Dermis blood vessel endothelial cell (primary cell): ENCODE results near the gene NRXN2. TPM values are rescaled to one million over a fixed set of nuclear protein-coding genes. Genes with fewer than 3 reads are reported as not detected.
"Not testable (repeated sequence)": the region's sequence is repeated elsewhere in the genome, so short reads cannot be mapped to it uniquely, and the experiment has no call there.

Experiments
- DNase-seq: peaks from one replicate; pipeline ENCODE4 v3.0.0; 2010
- total RNA-seq: library from RNA; depleted of rRNA; stranded (reverse); fragments of >200 nt; gene quantifications from 2 replicates; pipeline ENCODE4 v1.2.3, GENCODE V29; 2014

Gene NRXN2
- total RNA-seq, 1 donor from 2014 or later: not detected

DNA sequence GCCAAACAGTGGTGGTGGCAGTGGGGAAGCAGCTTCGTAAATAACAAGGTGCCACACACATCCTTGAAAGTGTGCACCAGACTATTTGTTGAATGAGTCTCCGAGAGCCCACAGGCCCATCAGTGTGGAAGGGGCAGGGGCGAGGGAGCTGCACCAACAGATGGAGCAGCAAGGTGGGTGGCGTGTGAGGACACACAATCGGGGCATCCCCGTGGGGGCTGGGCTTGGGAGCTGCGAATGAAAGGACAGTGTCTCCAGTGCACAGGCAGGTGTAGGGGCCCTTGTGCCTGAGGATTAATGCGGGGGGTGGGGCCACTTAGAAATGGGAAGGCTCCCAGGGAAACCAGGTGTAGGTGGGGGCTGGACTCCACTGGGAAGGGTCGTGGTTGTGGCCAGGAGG lies 2.8 kb downstream of the NRXN2 start:
- no peak for DNase-seq

DNA sequence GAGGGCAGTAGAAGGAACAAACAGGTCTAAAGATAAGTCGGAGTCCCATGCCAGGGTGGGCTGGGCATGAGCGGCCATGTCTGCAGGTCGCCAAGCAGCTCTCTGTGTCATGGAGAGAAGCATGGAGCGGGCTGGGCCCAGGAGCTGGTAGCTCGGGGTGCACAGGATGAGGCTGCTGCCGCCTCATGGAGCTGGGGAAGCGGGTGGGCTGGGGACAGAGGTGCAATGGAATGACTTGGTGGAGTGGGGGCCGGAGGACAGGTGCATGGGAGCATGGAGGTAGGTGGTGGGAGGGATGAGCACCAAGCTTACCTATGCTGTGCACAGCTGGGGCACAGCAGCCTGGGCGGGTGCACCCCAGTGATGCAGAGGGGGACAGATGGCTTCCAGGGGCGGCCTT lies 3.6 kb downstream of the NRXN2 start:
- DNase-seq: no peak

DNA sequence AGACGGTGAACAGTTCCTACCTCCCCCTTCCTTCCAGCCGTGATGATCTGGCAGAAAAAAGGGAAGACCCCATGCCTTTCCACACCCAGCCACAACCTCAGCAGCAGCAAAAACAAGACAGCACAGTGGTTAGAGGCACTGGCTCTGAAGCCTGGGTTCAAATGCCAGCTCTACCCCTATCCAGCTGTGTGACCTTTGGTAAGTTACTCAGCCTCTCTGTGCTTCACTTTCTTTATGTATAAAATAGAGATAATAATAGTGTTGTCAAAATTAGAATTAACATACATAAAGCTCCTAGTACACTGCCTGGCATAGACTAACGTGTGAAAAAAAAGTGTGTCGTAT lies 4.2 kb downstream of the NRXN2 start:
- DNase-seq: no peak

DNA sequence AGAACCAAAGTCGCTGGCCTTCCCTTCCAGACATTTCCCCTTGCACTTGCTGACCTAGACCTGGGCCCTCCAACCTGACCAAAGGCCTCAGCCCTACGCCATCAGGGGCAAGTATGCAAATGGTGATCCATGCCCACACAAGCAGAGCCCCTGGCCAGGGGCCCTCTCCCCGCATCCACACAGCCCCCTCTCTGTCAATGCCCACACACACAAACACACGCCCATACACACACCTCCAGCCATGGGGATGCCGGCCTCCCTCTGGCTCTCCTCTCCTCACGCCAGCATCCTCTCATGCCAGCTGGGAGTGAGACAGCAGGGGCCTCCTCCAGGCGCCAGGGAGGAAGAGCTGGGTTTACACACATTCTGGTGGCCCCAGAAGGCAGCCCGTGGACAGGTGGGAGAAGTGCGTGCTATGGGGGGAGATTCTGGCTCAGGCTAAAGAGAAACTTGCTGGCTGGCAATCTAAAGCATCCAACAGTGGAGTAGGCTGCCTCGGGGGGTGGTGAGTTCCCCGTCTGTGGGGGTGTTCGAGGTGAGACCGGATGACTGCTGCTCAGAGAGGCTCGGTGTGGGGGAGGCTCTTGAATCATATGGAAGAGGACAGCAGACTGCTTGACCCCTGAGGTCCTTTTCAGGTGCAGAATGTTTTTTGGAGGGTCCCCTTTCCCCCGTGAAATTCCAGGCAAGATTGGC lies 4.8 kb downstream of the NRXN2 start:
- no peak for DNase-seq

DNA sequence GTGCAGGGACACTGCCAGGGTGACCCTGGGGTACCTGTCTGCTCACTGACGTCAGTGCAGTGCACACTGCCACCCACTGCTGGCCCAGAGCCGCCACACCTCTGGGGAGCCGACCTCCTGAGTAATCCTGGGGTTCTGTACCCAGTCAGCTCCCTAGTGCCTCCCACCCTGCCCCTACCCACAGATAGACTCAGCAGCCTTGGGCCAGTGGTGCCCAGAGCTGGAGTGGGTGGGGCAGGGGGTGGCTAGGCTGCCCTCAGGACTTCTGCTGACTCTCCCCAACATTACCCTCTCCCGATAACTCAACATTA lies 5.8 kb downstream of the NRXN2 start:
- DNase-seq: no peak

DNA sequence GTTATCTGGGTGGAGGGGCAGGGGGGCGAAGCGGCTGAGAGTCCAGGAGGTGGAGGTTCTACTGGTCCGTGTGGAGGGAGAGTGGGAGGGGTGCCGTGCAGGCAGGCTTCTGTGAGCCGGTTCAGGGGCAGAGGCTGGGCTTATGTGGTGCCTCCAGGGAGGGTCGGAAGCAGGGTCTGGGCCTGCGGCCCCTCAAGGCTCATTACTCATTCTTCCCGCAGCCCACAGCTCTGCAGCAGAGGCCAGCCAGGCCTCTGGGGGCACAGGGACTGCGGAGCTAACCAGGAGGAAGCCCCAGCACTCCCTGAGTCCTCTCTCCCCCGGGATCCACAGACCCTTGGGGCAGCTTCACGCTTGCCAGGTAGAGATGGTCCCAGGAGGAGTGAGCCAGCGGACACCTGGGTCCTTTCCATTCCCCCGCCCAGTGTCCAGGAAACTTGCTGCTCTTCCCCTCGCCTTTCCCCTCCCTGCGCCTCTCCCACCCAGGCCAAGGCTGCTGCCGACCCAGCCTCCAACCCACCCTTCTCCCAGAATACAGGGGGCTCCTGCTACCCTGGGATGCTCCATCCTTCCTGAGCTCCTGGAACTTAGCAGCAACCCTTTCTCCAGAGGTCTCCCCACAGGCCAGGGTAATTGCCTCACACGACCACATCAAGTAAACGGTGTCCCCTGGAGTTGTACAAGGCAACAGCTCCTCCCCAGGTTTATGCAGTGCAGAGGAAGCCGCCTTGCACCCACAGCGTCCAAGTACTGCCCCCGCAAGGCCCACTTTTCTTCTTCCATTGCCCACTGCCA lies 6.3 kb downstream of the NRXN2 start:
- no peak for DNase-seq

DNA sequence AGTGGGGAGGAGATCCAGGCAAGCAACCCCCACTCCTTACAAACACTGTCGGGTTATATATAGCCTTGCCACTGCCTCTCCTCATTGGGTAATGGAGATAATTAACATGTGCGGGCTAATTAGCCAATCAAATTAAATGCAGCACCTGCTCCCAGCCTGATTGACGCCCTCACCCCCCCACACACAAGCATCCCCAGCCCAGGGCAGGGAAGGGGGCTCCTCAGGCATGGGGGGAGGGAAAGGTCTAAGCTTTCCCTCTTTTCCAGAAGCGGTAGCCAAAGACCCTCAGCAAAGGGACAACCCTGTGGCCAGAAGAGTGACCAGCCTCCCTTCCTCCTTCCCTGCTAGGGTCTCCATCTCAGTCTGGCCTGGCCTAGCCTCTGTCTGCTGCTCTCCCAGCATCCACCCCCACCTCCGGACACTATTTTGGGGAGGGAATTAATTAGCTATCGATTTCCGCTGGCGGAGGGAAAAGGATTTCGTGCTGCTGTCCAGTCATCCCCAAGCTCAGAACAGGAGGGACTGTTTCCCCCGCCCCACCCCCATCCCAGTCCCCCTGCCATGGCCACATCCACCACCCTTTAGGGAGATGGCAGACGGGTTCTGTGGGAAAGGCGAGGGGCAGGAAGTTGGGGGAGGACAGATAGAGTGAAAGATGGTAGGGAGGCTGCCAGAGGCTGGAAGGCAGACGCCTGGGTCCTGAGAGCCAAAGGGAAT lies 7.1 kb downstream of the NRXN2 start:
- DNase-seq: no peak

DNA sequence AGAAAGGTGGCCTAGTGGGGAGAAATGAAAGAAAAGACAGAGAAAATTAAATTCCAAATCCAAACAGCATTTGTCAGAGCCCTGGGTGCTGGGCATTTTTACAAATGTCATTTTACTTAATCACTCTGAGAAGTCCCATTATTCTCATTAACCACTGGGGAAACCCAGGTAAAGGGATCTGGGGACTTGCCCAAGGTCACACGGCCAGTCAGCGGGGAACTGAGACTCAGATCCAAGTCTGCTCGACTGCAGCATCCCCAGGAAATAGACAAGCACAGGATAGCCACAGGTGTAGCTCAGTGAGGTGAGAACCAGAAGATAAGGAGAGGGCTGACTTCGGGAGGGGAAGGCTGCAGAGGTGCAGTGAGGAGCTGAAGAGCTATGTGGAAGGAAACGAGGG lies 7.9 kb downstream of the NRXN2 start:
- DNase-seq: no peak

DNA sequence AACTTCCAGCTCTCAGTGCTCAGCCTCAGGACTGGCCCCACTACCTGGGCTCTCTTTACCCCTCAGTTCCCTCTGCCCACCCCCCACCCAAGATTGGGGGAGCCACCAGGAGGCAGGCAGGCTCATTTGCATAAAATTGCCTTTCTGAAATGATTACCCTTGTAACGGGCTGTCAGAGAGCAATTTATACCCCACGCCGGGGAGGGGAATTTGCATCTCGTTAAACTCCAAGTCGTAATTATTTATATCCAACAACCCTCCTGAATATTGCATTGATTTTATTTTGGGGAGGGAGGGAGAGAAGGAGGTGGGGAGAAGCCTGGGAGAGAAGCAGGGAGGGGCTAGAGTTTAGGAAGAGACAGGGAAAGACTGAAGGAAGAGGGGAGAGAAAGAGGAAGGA lies 8.3 kb downstream of the NRXN2 start:
- DNase-seq: no peak

DNA sequence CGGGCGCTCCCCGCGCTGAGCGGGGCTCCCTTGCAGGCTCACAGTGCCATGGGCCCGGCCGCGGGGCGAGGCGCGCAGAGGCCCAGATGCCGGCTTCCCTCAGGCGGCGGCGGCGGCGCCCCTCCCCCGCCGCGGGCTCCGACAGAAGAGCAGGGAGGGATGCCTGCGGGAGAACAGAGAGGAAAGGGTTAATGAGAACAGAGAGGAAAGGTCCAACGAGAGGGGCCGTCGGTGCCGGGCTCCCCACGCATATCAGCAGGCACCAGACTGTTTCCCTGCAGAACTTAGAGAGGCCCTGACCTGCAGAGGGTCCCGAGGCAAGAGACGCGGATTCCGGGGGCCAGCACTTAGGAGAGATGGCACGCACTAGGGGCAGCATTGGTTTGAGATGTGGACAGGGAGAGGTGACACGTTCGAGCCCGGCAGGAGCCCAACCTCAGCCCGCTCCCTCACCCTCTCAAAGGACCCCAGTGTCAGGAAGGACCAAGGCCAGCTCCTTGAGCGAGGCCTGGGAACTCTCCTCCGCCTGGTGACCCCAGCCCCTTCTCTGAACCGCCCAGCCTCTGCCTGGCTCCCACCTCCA lies 9.1 kb downstream of the NRXN2 start:
- DNase-seq: no peak

DNA sequence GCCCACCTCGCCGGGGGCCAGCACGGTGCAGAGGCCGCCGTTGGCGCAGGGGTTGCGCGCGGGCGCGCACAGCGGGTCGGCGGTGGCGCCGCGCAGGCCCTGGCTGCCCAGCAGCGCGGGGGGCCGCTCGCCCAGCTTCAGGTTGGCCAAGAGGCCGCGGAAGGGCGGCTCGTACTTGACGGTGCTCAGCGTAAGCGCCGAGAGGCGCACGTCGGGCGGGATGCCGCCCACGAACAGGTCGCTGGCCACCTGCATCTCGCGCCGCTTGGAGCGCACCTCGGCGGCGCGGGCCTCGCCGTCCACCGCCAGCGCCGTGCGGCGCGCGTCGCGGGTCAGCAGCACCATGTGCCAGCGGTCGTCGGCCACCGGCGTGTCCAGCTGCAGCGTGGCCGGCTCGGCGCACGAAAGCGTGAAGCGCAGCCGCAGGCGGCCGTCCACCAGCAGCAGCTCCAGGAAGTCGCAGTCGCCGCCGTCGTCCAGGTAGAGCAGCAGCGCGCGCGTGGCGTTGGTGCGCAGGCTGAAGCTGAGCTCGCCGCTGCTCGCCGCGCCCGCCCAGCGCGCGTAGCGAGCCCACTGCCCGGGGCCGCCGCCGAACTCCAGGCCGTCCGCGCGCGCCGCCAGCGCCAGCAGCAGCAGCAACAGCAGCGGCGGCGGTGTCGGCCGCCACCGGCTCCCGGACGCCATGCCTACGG lies 9.8 kb downstream of the NRXN2 start:
- DNase-seq: peak; percentile 67

DNA sequence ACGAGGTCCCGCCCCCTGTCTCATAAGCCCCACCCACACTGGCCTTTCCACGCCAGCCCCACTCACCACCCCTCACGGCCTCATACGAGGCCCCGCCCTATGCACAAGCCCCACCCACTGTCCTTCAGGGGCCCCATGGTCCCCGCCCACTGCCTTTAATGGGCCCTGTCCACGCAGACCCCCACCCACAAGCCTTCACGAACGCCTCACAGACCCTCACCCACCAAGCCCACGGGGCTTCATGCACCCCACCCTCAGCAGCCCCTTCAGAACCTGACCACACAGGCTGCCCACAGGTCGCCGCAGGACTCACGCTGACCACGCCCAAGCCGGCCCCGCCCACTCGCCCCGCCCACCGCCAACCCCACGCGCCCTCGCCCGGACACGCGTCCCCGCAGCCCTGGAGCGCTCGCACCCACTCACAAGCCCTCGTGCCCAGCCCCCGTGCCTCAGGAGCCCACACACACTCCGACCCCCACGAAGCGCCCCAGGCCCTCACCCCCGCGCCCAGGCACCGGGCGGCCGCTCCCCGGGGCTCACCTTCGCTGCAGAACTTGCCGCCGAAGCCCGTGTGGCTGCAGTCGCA lies 10.5 kb downstream of the NRXN2 start:
- no peak for DNase-seq

DNA sequence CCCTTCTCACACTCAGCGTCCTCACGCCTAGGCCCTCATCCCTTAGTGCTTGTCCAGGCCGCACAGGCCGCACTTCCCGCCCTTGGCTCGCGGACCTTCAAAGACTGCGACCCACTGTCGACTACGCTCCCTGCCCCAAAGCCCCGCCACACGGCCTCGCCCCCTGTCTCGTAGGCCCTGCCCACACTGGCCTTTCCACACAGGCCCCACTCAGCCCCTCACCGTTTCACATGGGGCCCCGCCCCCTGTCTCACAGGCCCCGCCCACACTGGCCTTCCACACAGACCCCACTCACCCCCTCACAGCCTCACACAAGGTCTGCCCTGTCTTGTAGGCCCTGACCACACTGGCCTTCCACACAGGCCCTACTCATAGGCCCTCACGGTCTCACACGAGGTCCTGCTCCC lies 11.0 kb downstream of the NRXN2 start:
- DNase-seq: no peak

DNA sequence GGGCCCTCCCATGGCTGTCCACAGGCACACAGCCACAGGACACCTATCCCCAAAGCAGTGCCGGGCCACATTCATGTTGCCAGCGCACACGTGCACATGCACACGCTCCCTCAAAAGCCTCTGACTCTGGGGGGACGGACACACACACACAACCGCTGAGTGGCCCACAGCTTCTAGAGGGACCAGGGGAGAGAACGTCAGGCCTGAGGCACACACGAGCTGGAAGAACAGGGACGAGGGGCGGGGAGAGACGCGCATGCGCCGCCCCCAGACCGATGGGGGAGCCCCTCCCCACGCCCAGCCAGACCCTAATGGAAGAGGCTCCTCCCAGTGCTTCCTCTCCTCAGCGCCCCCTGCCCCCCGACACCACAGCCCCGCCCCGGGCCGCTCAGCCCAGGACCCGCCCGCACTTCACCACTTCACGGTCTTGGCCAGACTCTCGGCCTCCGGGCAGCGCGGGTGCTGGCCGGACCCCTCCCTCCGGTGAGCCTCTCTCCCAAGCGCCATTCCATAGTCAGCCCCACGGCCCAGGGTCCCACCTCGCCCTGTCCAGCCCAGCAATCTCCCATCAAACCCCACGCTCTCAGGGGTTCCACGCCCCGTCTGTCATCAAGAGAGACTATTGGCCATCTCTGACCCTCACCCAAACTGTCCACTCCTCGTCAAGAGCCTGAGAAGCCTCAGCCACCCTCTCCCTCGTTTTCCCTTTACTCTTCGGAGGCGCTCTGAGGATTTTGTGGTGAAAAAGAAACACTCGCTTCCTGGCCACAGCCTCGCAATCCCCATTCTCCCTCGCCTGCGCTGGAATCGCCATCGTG lies 11.7 kb downstream of the NRXN2 start:
- no peak for DNase-seq

DNA sequence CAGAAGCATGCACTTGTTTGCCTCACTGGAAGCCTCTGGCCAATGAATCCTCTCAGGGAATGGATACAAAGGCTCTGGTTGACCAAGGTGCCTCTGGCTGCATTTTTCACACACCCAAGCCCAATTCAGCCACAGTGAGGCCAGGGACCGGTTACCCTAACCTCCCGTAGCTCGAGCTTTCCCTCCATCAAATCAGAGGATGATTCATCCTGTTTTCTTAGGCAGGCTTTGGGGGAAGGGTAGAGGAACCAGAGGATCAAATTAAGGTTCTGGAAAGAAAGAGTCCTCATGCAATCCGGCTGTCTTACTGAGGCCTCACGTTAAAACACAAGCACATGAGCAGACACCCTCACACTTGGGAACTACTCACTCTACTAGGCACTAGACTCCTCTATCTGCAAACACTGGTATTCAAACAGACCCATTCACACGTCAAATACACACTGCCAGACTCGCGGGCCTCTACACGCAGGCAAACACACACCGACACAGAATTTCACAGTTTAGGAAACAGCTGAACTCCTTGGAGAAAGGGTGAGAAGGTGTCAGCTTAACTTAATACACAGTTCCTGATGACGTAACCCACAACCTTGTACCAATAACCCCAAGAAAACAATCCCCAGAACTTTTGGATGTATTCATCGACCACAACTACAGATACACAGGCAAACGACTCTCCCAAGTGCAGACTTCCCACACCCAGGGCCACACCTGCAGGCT lies 12.4 kb downstream of the NRXN2 start:
- DNase-seq: no peak

DNA sequence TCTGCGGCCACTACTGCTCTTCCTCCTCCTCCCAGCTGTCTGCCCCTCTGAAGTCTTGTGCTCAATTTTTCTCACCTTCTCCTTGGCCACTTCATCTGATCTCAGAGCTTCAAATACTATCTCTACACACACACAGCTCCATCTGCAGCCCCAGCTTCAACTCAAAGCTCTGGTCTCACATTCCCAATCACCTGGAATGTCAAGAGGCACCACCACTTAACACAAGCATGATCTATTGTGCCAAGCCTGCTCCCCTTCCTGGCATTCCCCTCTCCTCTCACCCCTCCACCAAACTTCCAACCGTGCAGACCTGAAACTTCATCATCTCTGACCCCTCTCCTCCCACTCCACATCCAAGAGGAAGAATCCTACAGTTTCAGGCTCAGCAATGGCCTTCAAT lies 17.5 kb downstream of the NRXN2 start:
- DNase-seq: no peak

DNA sequence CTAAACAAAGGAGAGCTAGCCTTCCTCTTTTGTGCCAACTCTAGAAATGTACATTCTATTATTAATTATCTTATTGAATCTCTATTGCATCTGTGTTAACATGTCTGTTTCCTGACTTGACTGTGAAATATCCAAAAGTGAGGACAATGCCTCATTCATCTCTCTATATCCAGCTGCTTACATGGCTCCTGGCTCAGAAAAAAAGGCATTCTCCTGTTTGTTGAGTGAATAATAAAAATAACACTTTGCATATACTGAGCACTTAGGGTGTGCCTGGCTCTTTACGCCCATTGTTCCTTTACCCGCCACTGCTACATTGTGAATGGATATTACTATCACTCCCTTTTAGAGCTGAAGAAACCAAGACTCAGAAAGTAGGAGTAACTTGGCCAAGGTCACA lies 19.9 kb downstream of the NRXN2 start:
- DNase-seq: no peak

DNA sequence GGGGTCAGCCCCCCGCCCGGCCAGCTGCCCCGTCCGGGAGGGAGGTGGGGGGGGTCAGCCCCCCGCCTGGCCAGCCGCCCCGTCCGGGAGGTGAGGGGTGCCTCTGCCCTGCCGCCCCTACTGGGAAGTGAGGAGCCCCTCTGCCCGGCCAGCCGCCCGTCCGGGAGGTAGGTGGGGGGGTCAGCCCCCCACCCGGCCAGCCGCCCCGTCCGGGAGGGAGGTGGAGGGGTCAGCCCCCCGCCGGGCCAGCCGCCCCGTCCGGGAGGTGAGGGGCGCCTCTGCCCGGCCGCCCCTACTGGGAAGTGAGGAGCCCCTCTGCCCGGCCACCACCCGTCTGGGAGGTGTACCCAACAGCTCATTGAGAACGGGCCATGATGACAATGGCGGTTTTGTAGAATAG lies 21.0 kb downstream of the NRXN2 start:
- not testable (repeated sequence) for DNase-seq

DNA sequence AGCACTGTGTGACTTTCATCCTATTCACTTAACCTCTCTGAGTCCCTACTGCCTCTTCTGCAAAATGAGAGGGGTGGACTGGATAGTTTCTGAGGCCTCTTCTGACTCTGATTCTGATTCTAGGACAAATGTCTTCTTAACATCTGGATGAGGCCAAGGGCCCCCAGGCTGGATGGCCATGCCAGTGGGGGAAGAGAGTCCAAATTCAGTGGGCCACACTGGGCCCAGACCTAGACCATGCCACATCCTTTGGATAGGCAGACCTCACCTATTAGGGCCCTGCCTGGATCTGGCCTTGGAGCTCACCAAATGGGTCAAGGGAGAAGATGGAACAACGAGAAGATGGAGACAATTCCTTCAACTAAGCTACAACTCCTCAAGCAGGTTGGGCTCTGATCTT lies 24.6 kb downstream of the NRXN2 start:
- DNase-seq: no peak

DNA sequence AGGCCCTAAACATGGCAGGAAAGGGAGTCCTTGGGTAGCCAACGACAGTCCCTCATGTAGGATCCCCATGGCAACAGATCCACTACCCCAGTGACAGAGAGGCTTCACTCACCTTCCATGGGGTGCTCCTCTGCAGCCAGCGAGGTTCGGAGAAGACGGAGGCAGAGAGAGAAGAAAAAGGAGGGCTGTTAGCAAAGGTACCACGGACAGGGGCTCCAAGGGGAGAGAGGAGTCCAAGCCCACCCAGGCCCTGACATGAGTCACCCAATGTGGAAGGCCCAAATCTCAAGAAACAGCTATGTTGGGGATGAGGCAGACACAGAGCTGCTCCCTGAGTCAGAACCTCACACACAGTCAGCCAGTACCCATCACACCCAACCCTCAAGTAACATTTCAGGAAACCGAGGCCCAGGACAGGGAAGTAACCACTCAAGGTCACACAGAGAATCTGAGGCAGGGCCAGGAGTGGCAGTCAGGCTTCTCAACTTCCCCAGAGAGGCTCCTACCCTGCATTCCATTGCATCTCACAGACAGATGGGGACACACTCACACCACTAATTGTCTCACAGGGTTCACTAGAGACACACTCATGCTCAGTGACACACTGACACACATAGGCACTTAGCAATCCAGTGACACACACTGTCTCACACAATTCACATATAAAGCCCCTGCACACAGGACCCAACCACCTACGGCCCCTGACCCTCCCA lies 25.2 kb downstream of the NRXN2 start:
- no peak for DNase-seq
